D341Med (cell line): ENCODE data around the gene PPP2R2B.

Experiments
- DNase-seq: peaks from one replicate; pipeline ENCODE4 v3.0.0; 2012; ENCODE audit warnings: low spot score

The PPP2R2B gene

GRCh38 chr5:146779211-146779869, 99.2 kb downstream of the PPP2R2B start:
- no peak for DNase-seq

GRCh38 chr5:146778795-146779194, 99.8 kb downstream of the PPP2R2B start:
- DNase-seq: no peak

- no peak for DNase-seq
Observed at GRCh38 chr5:146778261-146778660, 100.3 kb downstream of the PPP2R2B start.

- no peak for DNase-seq
Observed at GRCh38 chr5:146772881-146773466, 105.6 kb downstream of the PPP2R2B start.

- DNase-seq: no peak
Observed at GRCh38 chr5:146770980-146771379, 107.6 kb downstream of the PPP2R2B start.

- DNase-seq: no peak
Observed at GRCh38 chr5:146770546-146770945, 108.0 kb downstream of the PPP2R2B start.

GRCh38 chr5:146767534-146767933, 111.0 kb downstream of the PPP2R2B start:
- DNase-seq: no peak

GRCh38 chr5:146766013-146766412, 112.5 kb downstream of the PPP2R2B start:
- no peak for DNase-seq

- no peak for DNase-seq
Observed at GRCh38 chr5:146765089-146765832, 113.3 kb downstream of the PPP2R2B start.

- no peak for DNase-seq
Observed at GRCh38 chr5:146762830-146763229, 115.7 kb downstream of the PPP2R2B start.

- no peak for DNase-seq
Observed at GRCh38 chr5:146761811-146762210, 116.7 kb downstream of the PPP2R2B start.

- DNase-seq: no peak
Observed at GRCh38 chr5:146758938-146759337, 119.6 kb downstream of the PPP2R2B start.

- no peak for DNase-seq
Observed at GRCh38 chr5:146758076-146758475, 120.5 kb downstream of the PPP2R2B start.

GRCh38 chr5:146756546-146756945, 122.0 kb downstream of the PPP2R2B start:
- DNase-seq: no peak

- DNase-seq: no peak
Observed at GRCh38 chr5:146755793-146756192, 122.8 kb downstream of the PPP2R2B start.

GRCh38 chr5:146754621-146755020, 123.9 kb downstream of the PPP2R2B start:
- no peak for DNase-seq

GRCh38 chr5:146753641-146754040, 124.9 kb downstream of the PPP2R2B start:
- DNase-seq: peak; percentile 26

- DNase-seq: no peak
Observed at GRCh38 chr5:146751781-146752401, 126.7 kb downstream of the PPP2R2B start.

- no peak for DNase-seq
Observed at GRCh38 chr5:146751054-146751453, 127.5 kb downstream of the PPP2R2B start.

- no peak for DNase-seq
Observed at GRCh38 chr5:146748533-146748932, 130.0 kb downstream of the PPP2R2B start.

GRCh38 chr5:146745931-146746577, 132.5 kb downstream of the PPP2R2B start:
- peak; percentile 41 for DNase-seq

GRCh38 chr5:146744068-146744745, 134.3 kb downstream of the PPP2R2B start:
- no peak for DNase-seq
